ENCODE results near the gene MYO16.
"Not testable (repeated sequence)": the region's sequence is repeated elsewhere in the genome, so short reads cannot be mapped to it uniquely, and the experiment has no call there.

The MYO16 gene

GRCh38 chr13:108747843-108748242 lies 118.4 kb downstream of the MYO16 start:
- DNase-seq, result no peak

DNA sequence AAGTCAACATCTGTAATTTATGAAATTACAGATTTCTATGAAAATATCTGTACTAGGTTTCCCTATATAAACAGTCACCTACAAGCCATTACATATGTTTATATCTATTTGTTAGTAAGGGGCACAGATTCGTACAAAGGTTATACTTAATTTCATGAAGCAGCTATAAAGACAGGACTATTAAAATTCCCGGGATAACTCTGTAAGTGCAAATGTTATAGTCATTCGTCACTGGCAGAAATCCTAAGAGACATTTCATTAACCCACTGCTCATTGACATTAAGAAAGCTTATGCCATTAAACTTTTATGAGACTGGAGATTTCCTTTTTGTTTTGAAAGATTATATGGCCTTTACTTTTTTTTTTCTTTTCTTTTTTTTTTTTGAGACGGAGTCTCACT lies 122.9 kb downstream of the MYO16 start:
- DNase-seq, result no peak

DNA sequence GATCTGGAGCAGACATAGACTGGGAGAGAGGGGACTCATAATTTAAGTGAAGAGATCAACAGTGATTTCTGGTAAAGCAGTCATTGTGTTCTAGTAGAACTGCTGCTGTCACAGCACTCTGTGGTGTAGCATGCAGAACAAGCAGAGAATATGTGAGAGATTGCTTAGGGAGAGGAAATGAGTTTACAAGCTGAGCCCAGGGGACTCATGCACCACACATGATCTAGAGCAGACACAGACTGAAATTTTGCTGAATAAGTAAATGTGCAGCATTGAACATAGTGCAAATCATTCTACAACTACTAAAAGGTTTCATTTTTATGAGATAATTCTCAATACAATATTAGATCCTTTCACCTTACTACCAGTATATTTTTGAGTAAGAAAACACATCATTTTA lies 125.7 kb downstream of the MYO16 start:
- no peak for DNase-seq

DNA sequence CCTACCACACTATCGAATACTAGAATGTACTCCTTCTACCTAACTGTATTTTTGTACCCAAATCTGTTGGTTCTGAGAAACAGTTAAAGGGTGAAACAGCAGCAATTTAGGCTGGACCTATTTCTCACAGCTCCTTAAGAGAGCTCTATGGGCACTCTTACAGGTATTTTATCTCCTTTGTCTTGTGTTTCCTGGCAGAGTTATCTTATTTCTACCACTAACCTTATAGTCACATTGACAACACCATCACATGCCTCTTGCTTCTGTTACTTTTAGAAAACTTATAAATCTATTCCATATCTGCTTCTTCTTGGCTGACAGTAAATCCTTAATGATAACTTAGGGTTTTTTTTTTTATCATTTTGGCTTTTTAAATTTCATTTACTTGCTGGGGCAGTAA lies 130.7 kb downstream of the MYO16 start:
- DNase-seq, result no peak

GRCh38 chr13:108760541-108760940 lies 131.1 kb downstream of the MYO16 start:
- DNase-seq, result no peak

- DNase-seq, result no peak
These were observed 138.6 kb downstream of the MYO16 start for GRCh38 chr13:108768035-108768434.

- DNase-seq, result no peak
These were observed 140.0 kb downstream of the MYO16 start for GRCh38 chr13:108769213-108770070.

- DNase-seq, result no peak
These were observed 146.2 kb downstream of the MYO16 start for GRCh38 chr13:108775597-108775996.

DNA sequence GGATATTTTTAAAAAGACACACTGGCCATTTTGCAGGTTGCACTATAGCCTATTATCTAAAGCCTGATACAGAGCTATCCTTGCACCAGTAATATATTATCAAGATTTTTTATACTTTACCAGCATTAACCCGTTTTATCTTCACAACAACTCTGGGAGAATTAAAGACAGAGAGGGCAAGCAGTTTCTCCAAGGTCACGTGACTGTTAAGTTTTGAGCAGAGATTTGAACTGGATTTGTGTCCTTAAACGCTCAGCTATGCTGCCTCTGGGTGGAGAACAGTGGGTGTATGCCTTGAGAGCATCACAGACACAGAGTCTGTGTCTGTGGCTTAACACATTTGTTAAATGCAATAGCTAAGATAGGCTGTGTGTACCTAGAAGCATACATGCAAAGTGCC lies 147.2 kb downstream of the MYO16 start:
- DNase-seq, result no peak

DNA sequence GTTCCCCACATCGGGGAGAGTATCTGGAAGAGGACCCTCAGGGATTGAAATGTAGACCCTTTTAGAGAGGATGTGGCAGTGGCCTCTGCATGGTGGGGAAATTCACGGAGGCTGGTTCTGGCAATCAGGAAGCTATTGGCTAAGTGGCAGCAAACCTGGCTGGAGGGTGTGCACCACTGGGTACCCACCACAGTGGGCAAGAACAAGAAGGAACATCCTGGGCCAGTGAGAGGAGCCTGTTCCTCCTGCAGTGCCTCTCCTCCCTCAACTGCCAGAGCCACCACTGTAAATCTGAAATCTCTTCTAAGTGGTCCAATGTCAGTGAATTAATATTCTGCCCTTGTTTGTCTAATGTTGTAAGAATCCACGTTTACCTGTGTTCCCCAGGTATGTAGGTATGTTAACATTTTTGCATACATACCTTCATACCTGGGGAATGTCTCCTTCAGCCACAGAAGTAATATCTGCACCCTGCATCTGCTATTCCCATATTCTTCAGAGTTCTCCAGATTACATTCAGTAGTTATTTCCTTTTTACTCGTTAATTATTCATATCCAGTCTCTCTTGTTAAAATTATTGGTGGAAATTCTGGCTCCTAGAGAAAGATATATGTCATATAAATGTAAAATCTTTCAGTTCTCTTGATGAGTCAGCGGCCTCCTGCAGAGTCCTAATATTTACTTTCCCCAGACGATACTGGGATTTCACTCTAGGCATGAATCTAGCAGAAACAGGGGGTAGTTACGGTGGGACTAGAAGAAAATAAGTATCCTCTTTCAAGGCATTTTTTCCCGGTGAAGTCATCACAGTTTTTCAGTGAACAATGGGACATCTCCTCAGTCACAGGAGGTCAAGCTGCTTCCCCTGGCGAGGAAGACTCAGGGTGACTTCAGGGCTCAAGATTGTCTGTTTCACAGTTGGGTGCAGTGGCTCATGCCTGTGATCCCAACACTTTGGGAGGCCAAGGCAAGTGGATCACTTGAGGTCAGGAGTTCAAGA lies 148.3 kb downstream of the MYO16 start:
- DNase-seq, result no peak

DNA sequence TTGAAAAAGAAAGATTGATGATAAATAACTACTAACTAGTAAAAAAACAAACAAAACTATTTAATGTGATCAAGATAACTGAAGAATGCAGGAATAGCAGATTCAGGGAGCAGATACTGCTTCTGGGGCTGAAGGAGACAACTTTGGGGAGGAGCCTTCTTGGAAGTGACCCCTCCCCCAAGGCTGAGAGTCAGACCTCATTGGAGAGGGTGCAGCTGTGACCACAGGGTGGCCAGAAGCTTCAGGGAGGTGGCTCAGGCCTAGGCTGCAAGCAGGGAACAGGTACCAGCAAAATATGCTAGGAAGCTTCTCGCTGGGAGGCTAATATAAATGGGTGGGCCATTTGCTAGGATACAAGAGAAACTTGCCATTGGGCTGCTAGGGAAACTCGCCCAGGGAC lies 149.9 kb downstream of the MYO16 start:
- DNase-seq, result no peak

GRCh38 chr13:108780706-108781105 lies 151.3 kb downstream of the MYO16 start:
- DNase-seq, result no peak

- DNase-seq, result no peak
These were observed 151.9 kb downstream of the MYO16 start for GRCh38 chr13:108781312-108781711.

- DNase-seq, result not testable (repeated sequence)
These were observed 153.1 kb downstream of the MYO16 start for GRCh38 chr13:108782480-108782879.

- DNase-seq, result no peak
These were observed 156.4 kb downstream of the MYO16 start for GRCh38 chr13:108785844-108786243.

DNA sequence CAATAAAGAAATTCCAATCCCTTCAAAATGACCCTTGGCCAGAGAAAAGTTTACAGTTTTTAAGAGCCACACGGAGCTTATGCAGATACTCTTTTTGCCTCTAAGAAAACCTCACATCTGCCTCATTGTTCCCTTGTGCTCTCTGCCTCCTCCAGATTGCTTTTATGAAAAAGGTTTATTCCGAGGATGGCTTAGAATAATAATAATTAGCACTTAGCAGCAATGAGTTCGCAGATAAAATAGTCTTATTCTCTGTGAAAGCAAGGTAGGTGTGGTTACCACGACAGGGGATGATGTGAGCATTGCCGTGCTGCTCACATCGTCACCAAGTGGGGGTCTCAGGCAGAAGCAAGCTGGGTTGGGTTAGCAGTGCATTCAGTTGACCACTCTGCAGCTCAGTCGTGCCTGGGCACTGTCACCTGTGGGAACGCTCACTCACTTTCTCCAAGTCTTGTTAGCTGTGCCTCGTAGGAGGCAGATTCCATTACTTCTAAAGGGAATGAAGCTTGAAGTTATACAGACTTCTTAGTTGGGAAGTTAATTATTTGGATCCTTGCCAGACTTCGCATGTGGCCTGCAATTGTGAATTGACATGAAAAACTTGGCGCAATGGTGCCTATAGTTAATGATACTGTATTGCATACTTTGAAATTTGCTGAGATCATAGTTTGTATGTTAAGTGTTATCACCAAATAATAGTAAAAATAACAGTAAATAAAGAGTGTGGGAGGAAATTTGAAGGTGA lies 157.2 kb downstream of the MYO16 start:
- DNase-seq, result no peak

DNA sequence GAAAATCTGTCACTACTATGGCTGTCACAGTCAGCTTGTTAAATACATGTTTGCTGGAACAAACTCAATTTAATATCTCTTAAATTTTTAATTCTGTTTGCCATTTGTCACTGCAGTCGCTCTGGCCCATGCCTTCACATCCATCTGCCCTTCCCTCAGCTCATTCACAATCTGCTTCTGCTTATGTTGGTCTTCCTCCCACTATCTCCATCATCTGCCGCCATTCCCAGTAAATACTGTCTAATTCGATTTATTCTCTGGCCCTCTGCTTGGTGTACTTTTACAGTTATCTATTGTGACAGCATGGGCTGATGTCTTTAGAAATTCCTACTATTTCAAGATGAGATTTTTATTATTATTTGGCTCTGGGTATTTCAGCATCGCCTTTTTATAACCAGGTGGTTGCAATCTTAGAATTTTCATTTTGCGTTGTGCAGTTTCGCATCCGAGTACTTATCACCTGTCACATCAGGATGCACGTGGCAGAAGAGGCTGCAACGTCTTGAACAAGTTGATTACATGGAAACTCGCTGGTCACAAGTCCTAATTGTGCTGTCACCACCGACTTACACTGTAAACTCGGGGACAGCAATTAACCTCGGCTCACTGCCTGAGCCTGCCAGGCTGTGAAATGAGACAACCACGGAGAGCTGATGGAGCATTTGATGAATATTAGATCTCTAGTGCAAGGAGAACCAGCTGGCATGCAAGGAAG lies 158.4 kb downstream of the MYO16 start:
- DNase-seq, result no peak

GRCh38 chr13:108789476-108789875 lies 160.1 kb downstream of the MYO16 start:
- DNase-seq, result no peak

- DNase-seq, result no peak
These were observed 166.4 kb downstream of the MYO16 start for GRCh38 chr13:108795841-108796240.

DNA sequence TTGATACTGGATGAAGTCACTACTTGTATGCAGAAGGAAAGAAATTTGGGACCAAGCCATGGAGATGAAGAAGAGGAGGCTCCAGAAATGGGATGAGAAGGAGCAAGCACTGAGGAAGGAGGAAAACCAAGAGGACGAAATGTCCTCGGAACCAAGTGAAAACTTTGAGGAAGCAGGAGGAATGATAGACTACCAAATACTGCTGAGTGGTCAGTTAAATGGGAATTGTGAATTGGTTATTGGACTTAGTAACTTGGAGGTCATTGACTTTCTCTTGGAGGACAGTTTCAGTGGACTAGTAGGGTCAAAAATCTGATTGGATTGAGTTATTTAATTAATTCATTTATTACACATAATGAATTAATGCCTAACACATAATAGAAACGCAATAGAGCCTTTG lies 167.9 kb downstream of the MYO16 start:
- DNase-seq, result no peak

- DNase-seq, result no peak
These were observed 178.4 kb downstream of the MYO16 start for GRCh38 chr13:108807841-108808240.

- DNase-seq, result no peak
These were observed 182.8 kb downstream of the MYO16 start for GRCh38 chr13:108812165-108812564.

All from NCI-H748 treated with DMSO at 0.1 percent for 48 hours (cell line).